ENCODE data around the gene APOL1. TPM values are rescaled to one million over a fixed set of nuclear protein-coding genes. Genes with fewer than 3 reads are reported as not detected.

APOL1 gene
- total RNA-seq, 1 donor from 2014 or later, result 2.3 TPM

DNA sequence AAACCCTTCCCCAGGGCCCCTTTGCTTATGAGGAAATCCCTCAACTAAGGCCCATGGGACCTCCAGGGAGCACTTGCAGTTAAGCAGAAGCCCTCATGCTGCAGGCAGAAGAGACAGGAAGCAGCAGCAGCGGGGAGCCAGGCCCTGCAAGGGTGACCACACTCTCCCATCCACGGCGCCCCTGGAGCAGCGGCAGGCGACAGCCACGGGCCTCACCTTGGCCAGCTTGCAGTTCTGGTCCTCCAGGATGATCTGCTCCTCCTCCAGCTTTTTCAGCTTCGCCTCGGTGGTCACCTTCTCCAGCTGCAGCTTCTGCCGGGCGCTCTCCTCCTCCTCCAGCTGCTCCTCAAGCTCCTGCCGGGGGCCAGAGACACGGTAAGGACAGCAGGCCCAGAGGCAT lies 47.0 kb downstream of the APOL1 start:
- H3K27me3 ChIP-seq (ENCODE audit: control insufficient read depth, insufficient read depth, low read length), result no peaks in the 10 kb centered on the region
- no peak overlapping the region for H3K4me3 ChIP-seq (ENCODE audit: low read depth, low read length)
- peaks cover 30% of the 10 kb centered on the region for H3K36me3 ChIP-seq (ENCODE audit: control insufficient read depth, insufficient read depth, low read length)
- DNase-seq (ENCODE audit: low read depth), result no peak
- no peak for TF ChIP-seq CTCF (IDR thresholded peaks at IDR 0.05; ENCODE audit: insufficient read depth, low read length, poor library complexity, severe bottlenecking)

- peaks cover 29% of the 10 kb centered on the region for H3K36me3 ChIP-seq (ENCODE audit: control insufficient read depth, insufficient read depth, low read length)
- DNase-seq (ENCODE audit: low read depth), result no peak
- H3K27me3 ChIP-seq (ENCODE audit: control insufficient read depth, insufficient read depth, low read length), result no peaks in the 10 kb centered on the region
- no peak overlapping the region for H3K4me3 ChIP-seq (ENCODE audit: low read depth, low read length)
- no peak for TF ChIP-seq CTCF (IDR thresholded peaks at IDR 0.05; ENCODE audit: insufficient read depth, low read length, poor library complexity, severe bottlenecking)
Measured at GRCh38 chr22:36300396-36301212, 47.7 kb downstream of the APOL1 start.

DNA sequence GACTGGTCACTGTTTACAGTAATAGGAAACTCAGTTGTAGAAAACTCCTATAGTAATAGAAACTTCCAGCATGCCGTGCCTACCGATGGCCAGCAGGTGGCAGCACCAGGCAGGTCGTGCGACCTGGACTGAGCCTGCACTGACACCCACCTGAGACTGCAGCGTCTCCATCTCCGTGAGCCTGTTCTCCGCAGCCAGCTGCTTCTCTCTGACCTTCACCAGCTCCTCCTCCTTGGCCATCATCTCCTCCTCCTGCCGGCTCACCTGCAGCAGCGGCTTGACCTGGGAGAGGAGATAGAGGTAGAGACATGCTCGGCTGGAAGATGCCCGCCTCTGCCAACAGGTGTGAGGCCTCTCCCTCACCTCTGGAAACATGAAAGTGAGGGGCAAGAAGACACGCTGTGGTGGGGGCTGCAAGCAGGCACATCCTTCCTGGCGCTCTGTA lies 48.5 kb downstream of the APOL1 start:
- Histone ChIP-seq H3K27me3 (ENCODE audit: control insufficient read depth, insufficient read depth, low read length) (no peaks in the 10 kb centered on the region), H3K4me3 (ENCODE audit: low read depth, low read length) (no peak overlapping the region), H3K36me3 (ENCODE audit: control insufficient read depth, insufficient read depth, low read length) (peaks cover 33% of the 10 kb centered on the region)
- peak; percentile 93 for TF ChIP-seq CTCF (IDR thresholded peaks at IDR 0.05; ENCODE audit: insufficient read depth, low read length, poor library complexity, severe bottlenecking)
- DNase-seq (ENCODE audit: low read depth), result no peak

DNA sequence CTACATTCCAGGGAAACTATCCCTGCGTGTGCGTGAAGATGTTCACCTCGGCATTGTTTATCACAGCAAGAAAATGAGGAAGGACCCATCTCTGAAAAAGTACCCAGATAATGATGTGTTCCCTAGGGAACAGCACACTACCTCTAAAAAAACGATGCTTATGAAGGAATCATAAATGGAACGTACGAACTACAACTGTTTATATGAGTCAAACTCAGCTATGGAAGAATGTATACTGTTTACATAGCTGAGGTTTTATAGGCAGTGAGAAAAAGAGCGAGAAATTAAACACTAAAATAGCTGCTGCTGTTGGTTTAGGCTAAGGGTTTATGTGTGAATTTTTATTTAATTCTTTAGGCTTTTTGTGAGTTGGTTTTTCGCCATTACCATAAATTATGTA lies 48.9 kb downstream of the APOL1 start:
- no peak for DNase-seq (ENCODE audit: low read depth)
- H3K27me3 ChIP-seq (ENCODE audit: control insufficient read depth, insufficient read depth, low read length), result no peaks in the 10 kb centered on the region
- no peak overlapping the region for H3K4me3 ChIP-seq (ENCODE audit: low read depth, low read length)
- TF ChIP-seq CTCF (IDR thresholded peaks at IDR 0.05; ENCODE audit: insufficient read depth, low read length, poor library complexity, severe bottlenecking), result no peak
- H3K36me3 ChIP-seq (ENCODE audit: control insufficient read depth, insufficient read depth, low read length), result peaks cover 33% of the 10 kb centered on the region

DNA sequence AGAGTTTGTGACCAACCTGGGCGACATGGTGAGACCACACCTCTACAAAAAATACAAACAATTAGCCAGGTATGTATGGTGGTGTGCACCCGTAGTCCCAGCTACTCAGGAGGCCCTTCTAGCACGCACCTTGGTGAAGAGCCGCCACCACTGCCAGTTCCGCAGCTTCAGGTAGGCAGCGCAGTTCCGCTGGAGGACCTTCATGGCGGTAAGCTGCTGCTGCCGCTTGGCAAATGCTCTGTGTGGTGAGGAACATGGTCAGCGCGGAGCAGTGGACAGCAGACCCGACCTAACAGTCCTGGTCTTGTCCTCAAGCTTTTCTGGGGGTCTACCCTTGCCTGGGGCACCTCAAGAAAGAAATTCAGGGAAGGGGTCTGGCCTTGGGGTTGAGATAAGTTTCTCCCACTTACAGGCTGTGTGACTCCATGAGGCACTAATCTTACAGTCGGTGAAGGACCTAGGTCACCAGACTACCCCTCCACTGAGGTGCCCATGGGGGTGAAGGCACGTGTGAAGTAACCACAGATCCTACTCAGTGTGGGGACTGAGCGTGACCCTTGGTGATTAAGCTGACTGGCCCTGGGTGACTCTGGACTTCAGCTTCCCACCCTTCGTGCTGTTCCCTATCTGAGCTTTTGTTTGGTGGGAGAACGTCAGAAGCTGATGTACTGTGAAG lies 49.6 kb downstream of the APOL1 start:
- H3K36me3 ChIP-seq (ENCODE audit: control insufficient read depth, insufficient read depth, low read length), result peaks cover 33% of the 10 kb centered on the region
- TF ChIP-seq CTCF (IDR thresholded peaks at IDR 0.05; ENCODE audit: insufficient read depth, low read length, poor library complexity, severe bottlenecking), result no peak
- H3K27me3 ChIP-seq (ENCODE audit: control insufficient read depth, insufficient read depth, low read length), result no peaks in the 10 kb centered on the region
- DNase-seq (ENCODE audit: low read depth), result no peak
- H3K4me3 ChIP-seq (ENCODE audit: low read depth, low read length), result no peak overlapping the region

Measured in kidney epithelial cell (primary cell).